NT2/D1 (cell line): Measurements from ENCODE around the gene TMED3.
"Not testable (repeated sequence)": the region's sequence is repeated elsewhere in the genome, so short reads cannot be mapped to it uniquely, and the experiment has no call there.

Source experiments
- YY1 ChIP-seq: IDR thresholded peaks from 2 replicates; pipeline ENCODE4 v1.6.1; 2011; ENCODE audit not compliant: insufficient read length, insufficient read depth
- ZNF274 ChIP-seq: IDR thresholded peaks from 2 replicates; pipeline ENCODE4 v1.6.1; 2011; ENCODE audit warnings: mild to moderate bottlenecking, low read depth, low read length

GRCh38 chr15:79319973-79320372 is 9.1 kb downstream of the TMED3 start:
- not testable (repeated sequence) for TF ChIP-seq ZNF274, YY1
